ENCODE results near the gene CEP19.

DNA sequence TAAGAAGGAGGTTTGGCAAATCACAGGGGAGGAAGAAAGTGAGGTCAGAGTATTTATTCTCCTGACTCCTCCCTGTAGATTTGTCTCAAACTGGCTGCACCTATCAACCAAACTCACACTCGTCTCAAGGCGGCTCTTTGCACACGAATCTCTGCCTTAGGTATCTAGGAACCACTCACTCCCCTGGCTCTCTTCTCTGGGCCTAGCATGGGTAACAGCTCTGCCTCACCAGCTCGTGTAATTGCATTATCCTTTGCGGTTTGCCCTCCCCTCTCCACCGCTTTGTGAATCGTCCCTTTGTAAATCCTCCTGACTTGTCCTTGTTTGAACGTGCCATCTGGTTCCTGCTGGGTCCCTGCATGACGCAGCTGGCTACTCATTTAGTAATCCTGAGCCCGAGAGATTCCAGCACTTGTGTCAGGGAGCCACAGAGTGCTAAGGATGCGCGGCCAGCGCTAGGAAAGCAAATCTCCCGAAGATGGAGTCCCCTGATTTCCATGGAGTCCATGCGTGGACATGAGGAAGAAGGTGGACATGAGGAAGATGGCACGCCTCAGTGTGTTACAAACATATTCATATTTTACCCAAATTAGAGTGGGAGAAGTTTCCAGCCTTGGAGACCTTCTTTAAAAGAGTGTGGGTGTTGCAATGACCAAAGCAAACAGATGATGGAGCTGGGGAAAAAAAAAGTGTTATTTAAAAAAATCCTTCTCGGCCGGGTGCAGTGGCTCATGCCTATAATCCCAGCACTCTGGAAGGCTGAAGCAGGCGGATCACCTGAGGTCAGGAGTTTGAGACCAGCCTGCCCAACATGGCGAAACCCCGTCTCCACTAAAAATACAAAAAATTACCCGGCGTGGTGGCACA lies 45.8 kb downstream of the CEP19 start:
- TF ChIP-seq POLR2A (IDR thresholded peaks at IDR 0.05), result no peak
- TF ChIP-seq, protein P1, sequence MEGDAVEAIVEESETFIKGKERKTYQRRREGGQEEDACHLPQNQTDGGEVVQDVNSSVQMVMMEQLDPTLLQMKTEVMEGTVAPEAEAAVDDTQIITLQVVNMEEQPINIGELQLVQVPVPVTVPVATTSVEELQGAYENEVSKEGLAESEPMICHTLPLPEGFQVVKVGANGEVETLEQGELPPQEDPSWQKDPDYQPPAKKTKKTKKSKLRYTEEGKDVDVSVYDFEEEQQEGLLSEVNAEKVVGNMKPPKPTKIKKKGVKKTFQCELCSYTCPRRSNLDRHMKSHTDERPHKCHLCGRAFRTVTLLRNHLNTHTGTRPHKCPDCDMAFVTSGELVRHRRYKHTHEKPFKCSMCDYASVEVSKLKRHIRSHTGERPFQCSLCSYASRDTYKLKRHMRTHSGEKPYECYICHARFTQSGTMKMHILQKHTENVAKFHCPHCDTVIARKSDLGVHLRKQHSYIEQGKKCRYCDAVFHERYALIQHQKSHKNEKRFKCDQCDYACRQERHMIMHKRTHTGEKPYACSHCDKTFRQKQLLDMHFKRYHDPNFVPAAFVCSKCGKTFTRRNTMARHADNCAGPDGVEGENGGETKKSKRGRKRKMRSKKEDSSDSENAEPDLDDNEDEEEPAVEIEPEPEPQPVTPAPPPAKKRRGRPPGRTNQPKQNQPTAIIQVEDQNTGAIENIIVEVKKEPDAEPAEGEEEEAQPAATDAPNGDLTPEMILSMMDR (IDR thresholded peaks at IDR 0.05), result no peak
